Activated CD8-positive, alpha-beta memory T cell treated with anti-CD3 and anti-CD28 coated beads, Interleukin-2, amount 50 U/mL, for 24 hours (primary cell): ENCODE results near the gene AFF3.

Source experiments
- DNase-seq: peaks from one replicate; pipeline ENCODE4 v3.0.0-alpha.2; 2020; ENCODE audit errors: extremely low read depth

AFF3 gene

GRCh38 chr2:99708231-99708630 is 434.2 kb downstream of the AFF3 start:
- no peak for DNase-seq

GRCh38 chr2:99707592-99707991 is 434.8 kb downstream of the AFF3 start:
- DNase-seq, result no peak

- DNase-seq, result no peak
Observed at GRCh38 chr2:99706735-99707134, 435.7 kb downstream of the AFF3 start.

- no peak for DNase-seq
Observed at GRCh38 chr2:99701503-99701902, 440.9 kb downstream of the AFF3 start.

GRCh38 chr2:99700482-99701398 is 441.6 kb downstream of the AFF3 start:
- no peak for DNase-seq

GRCh38 chr2:99698896-99699295 is 443.5 kb downstream of the AFF3 start:
- DNase-seq, result no peak

- no peak for DNase-seq
Observed at GRCh38 chr2:99697811-99698568, 444.4 kb downstream of the AFF3 start.

- DNase-seq, result no peak
Observed at GRCh38 chr2:99695944-99696253, 446.5 kb downstream of the AFF3 start.

GRCh38 chr2:99695130-99695943 is 447.1 kb downstream of the AFF3 start:
- no peak for DNase-seq

GRCh38 chr2:99694331-99694730 is 448.1 kb downstream of the AFF3 start:
- DNase-seq, result no peak

GRCh38 chr2:99692785-99693184 is 449.6 kb downstream of the AFF3 start:
- DNase-seq, result no peak

GRCh38 chr2:99691926-99692325 is 450.5 kb downstream of the AFF3 start:
- DNase-seq, result no peak

- DNase-seq, result no peak
Observed at GRCh38 chr2:99689145-99689742, 453.1 kb downstream of the AFF3 start.

- DNase-seq, result no peak
Observed at GRCh38 chr2:99688699-99689098, 453.7 kb downstream of the AFF3 start.

GRCh38 chr2:99682275-99683060 is 459.9 kb downstream of the AFF3 start:
- no peak for DNase-seq

GRCh38 chr2:99680946-99681345 is 461.4 kb downstream of the AFF3 start:
- no peak for DNase-seq

GRCh38 chr2:99679518-99679917 is 462.9 kb downstream of the AFF3 start:
- no peak for DNase-seq

- DNase-seq, result no peak
Observed at GRCh38 chr2:99678625-99679024, 463.8 kb downstream of the AFF3 start.

GRCh38 chr2:99677814-99678213 is 464.6 kb downstream of the AFF3 start:
- DNase-seq, result no peak

- no peak for DNase-seq
Observed at GRCh38 chr2:99675130-99675661, 467.2 kb downstream of the AFF3 start.

- DNase-seq, result no peak
Observed at GRCh38 chr2:99674090-99674489, 468.3 kb downstream of the AFF3 start.
